GM19372 (cell line): ENCODE measurements around the gene ZBTB22.

Experiments
- ATAC-seq: cut with Tn5 transposase; IDR thresholded peaks from one replicate; pipeline ENCODE4 v1.9.1; 2021; ENCODE audit warnings: mild to moderate bottlenecking, low read depth, moderate library complexity; ENCODE audit not compliant: unreplicated experiment

The ZBTB22 gene

GRCh38 chr6:33333666-33334065 lies 16.1 kb upstream of the ZBTB22 start:
- no peak for ATAC-seq

GRCh38 chr6:33330736-33331135 lies 13.2 kb upstream of the ZBTB22 start:
- no peak for ATAC-seq

DNA sequence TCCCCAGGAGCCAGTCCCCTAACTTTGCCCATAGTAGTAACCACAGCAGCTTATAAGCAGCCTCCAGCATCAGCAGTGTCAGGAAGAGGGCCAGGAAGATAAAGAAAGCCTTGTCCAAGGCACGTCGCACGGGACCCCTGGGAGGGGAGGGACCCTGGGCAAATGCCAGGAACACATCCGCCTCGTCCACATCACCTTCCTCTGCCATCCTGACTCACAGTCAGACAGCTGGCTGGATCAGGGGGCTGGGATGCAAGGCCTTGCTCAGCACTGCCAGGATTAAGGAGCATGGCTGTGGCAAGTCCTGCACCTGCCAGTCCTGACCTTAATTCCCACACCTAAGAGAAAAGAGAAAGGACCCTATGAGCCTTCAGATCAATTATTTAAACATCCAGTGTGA lies 11.5 kb upstream of the ZBTB22 start:
- ATAC-seq, result no peak

DNA sequence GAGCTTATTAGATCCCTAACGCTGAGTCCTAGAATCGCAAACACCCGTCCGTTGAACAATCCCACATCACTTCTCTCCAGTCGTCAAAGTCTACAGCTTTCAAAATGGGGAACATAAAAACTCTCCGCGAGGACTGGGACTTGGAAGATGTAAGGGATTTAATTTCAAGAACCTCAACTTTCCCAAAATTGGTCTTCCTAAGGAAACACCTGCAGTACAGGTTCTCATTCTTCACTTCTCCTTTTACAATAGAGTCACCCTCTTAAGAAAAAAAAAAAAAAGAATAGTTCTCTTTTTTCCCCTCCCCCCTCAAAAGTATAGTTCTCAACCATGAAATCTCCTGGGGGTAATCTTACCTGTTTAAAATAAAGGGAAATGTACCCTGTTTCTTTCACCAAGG lies 6.6 kb upstream of the ZBTB22 start:
- ATAC-seq, result no peak

DNA sequence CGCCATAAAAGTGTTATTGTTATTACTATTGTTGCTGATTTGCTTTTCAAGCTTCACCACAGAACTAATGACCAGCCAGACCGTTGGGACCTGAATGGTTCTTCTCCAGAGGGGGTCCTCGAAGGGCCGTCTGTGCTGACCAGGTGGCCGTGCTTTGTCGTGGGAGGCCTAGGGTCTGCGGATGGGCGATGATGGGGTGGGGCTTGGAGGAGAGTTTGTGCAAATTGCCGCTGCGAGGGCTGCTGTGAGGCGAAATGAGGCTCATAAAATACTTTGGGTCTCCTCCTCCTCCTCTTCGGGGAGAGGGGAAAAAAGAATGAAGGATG lies 6.0 kb upstream of the ZBTB22 start:
- no peak for ATAC-seq

GRCh38 chr6:33321227-33321626 lies 3.7 kb upstream of the ZBTB22 start:
- no peak for ATAC-seq

- ATAC-seq, result no peak
Observed at GRCh38 chr6:33320315-33321181, 3.0 kb upstream of the ZBTB22 start.

DNA sequence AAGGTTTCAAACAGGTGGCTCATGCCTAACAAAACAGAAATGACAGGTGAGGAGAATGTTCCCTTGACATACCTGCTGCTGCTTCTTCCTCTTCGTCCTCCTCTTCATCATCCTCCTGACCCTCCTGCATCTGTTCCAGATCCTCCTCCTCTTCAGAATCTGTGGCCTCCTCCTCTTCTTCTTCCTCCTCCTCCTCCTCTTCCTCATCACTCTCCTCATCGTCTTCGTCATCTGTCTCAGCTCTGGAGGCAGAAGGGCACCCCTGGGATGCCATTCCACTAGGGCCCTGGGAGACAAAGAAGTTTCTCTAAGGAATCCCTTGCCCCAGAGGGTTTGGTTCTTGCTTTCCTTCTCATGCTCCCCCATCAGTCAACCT lies 2.4 kb upstream of the ZBTB22 start:
- no peak for ATAC-seq

GRCh38 chr6:33318426-33319073 lies 1.0 kb upstream of the ZBTB22 start:
- no peak for ATAC-seq

DNA sequence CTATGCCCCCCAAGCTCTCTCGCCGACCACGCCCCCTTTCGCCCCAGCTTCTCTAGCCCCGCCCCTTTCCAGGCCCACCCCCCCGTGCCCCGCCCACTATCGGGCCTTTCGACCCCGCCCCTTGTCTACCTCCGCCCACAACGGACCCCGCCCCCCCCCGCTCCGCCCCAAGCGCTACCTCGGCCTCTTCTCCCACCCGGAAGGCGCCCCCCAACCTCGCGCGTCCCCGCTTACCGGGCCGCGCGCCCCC lies 200 bp downstream of the ZBTB22 start:
- no peak for ATAC-seq

DNA sequence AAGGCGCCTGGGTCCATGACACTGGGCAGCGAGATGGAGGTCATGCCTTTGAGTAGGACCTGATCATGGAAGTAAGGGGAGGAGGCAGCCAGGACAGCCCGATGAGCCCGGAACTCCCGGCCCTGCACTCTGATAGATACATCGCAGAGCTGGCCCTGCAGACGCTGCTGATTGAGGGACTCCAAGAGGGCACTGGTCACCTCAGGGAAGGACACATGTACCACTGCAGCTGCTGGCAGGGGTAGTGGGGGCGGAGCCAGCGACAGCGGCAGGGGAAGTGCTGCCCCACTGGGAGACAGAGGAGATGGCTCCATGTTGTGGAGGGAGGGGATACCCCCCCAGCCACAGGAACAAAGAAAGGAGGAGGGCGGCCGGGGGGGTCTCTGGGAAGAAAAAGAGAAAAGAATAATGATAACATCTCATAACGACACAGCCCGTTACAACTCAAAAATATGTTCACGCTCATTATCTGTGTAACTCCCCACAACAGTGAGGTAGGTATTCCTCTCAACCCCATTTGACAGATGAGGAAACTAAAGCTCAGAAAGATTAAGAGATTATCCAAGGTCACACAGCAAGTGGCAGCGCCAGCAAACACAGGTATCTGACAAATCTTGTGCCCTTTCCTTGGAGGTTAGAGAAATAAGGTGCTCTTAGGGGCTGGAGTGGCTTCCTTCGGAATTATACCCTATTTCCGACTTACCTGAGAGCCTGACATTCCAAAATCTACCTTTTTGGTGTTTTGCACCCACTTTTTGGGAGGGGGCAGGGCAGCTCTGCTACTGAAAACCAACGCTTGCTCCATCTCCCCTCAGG lies 733 bp downstream of the ZBTB22 start:
- no peak for ATAC-seq

DNA sequence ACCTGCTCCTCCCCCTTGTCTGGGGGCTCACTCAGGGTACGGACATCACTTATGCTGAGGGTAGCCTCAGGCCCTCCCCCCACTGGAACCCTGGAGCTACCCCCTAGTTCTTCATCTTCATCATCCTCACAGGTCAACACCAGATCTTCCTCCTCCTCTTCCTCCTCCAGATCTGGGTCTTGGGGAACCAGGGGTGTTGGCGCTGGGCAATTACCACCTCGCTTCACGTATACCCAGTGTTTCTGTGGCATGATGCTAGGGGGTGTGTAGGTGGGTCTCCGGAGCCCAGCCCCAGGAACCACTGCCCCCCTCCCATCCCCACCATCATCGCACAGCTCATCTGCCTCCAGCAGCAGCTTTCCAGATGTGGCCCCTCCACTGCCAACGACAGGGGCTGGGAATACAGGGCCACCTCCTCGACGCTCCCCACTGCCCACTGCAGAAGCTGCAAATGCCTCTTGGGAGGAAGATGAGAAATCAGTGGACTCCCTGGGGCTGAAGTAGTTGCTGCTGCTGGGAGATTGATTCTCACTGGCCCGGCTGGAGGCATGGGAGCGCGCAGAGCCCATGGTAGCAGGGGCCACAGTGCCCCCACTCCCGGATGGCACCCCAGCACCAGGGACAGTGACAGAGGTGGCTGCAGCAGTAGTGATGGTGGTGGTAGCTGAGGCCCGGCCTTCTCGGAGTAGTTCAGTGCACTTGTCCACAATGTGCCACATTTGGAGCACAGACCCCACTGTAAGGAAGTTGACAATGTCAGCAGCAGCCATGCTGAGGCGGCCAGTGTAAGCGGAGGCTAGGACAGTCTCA lies 1.5 kb downstream of the ZBTB22 start:
- no peak for ATAC-seq

- ATAC-seq, result no peak
Observed at GRCh38 chr6:33314943-33315792, 2.4 kb downstream of the ZBTB22 start.

DNA sequence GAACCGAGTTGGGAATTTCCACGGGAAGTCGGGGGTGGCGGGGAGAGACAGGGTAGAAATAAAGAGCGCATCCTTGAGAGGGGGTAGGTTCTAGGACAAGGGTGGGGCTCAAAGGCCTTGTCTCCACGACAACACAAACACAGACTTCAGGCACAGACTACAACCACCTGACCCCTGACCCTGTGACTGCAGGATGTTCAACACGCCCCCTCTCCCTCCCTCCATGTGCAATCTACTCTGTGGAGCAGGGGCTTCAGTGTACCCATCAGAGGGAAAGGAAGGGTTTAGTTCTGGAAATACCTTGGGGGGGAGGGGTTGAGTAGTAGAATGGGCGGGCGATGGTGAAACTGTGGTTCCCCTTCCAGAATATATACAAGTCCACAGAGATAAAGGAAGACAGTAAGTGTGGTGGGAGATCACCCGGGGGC lies 3.0 kb downstream of the ZBTB22 start:
- ATAC-seq, result no peak

- ATAC-seq, result peak; percentile 35
Observed at GRCh38 chr6:33313709-33314514, 3.6 kb downstream of the ZBTB22 start, which contains the start of gene TAPBP. Gene TAPBP (minus strand): TSS chr6:33314078. CDS start chr6:33314041, 37 bp downstream.

DNA sequence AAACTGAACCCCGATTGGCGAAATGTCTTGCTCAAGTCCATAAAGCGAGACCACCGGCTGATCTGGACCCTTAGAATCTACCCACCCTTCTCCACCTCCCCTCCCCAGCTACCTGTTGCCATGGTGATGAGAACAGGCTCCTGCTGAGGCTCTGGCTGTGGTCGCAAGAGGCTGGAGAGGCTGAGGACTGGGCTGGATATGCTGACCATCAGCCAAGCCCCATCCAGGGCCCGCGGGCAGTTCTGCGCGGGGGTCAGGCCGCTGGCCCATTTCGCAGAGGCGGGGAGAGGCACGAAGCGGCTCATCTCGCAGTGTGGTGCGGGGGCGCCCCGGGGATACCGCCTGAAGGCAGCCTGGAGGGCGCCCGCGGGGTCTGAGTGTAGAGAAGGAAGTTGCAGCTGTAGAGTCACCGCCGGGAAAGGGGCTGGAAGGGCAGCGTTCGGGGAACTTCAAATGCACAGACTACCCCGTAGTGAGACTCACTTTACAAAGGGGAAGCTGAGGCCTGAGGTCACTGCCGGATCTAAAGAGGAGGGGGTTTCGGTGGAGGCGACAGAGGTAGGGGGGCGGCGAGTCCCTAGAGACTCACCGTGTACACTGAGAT lies 4.3 kb downstream of the ZBTB22 start:
- peak; percentile 2 for ATAC-seq

GRCh38 chr6:33312361-33313104 lies 5.0 kb downstream of the ZBTB22 start:
- ATAC-seq, result no peak

DNA sequence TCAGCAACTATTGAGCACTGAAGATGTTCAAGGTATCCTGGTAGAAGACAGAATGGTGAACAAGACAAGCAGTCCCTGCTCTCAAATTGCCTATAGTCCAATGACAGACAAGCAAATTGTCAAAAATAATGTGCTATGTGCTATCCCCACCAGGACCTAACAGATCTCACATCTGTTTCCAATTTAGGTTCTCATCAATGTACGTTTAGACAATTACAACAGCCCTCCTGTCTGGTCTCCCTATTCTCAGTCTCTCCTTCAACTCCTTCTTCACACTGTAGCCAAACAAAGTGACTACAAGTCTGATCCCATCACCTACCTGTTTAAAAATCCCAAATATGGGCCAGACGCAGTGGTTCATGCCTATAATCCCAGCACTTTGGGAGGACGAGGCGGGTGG lies 11.2 kb downstream of the ZBTB22 start:
- ATAC-seq, result no peak
